Natural killer cell (primary cell): ENCODE measurements around the gene GTSE1. TPM values are rescaled to one million over a fixed set of nuclear protein-coding genes. Genes with fewer than 3 reads are reported as not detected.

ENCODE experiments used
- ATAC-seq, 3 donors: fragments of 150-1000 bp in 2 of 3; fragments of 200-7000 bp in 1 of 3; cut with Tn5 transposase; 1 replicate in 1 of 3; 2 replicates in 2 of 3; pipeline ENCODE4 v1.10.0; 2021; ENCODE audit warnings: mild to moderate bottlenecking in 2 of 3, moderate library complexity in 2 of 3
- DNase-seq, 2 donors: peaks; one replicate each; pipeline versions ENCODE4 v3.0.0 to v3.0.0-alpha.2; 2013 to 2021; ENCODE audit warnings: mixed read lengths in 1 of 2
- H3K27ac ChIP-seq: one replicate; pipeline ENCODE4 v1.5.1; 2013; ENCODE audit warnings: mild to moderate bottlenecking, low read length
- H3K27me3 ChIP-seq: one replicate; pipeline ENCODE4 v1.6.1; 2013; ENCODE audit warnings: low read length; ENCODE audit not compliant: control insufficient read depth, insufficient read depth
- H3K36me3 ChIP-seq: one replicate; pipeline ENCODE4 v1.6.1; 2013; ENCODE audit warnings: low read length; ENCODE audit not compliant: control insufficient read depth, insufficient read depth
- H3K4me1 ChIP-seq: one replicate; pipeline ENCODE4 v1.6.1; 2013; ENCODE audit warnings: low read length; ENCODE audit not compliant: control insufficient read depth, insufficient read depth
- H3K4me3 ChIP-seq: one replicate; pipeline ENCODE4 v1.5.1; 2013; ENCODE audit warnings: low read length
- H3K9me3 ChIP-seq: one replicate; pipeline ENCODE4 v1.6.1; 2013; ENCODE audit warnings: low read length; ENCODE audit not compliant: control insufficient read depth, insufficient read depth
- H3K27ac Mint-ChIP-seq, 2 donors: one replicate each; pipeline ENCODE4 v1.8.0; 2022; ENCODE audit warnings: mild to moderate bottlenecking in 2 of 2, mixed read lengths in 2 of 2, moderate library complexity in 1 of 2
- H3K27me3 Mint-ChIP-seq, 2 donors: one replicate each; pipeline ENCODE4 v1.8.0; 2022; ENCODE audit warnings: low read depth in 2 of 2, mixed read lengths in 2 of 2
- H3K36me3 Mint-ChIP-seq: one replicate; pipeline ENCODE4 v1.8.0; 2022; ENCODE audit warnings: mixed read lengths
- H3K4me1 Mint-ChIP-seq, 2 donors: one replicate each; pipeline ENCODE4 v1.8.0; 2022; ENCODE audit warnings: mixed read lengths in 2 of 2
- H3K4me3 Mint-ChIP-seq: one replicate; pipeline ENCODE4 v1.8.0; 2022; ENCODE audit warnings: mild to moderate bottlenecking, moderate library complexity, mixed read lengths
- H3K9me3 Mint-ChIP-seq, 2 donors: one replicate each; pipeline ENCODE4 v1.8.0; 2022; ENCODE audit warnings: mixed read lengths in 2 of 2
- WGBS: methylation state at CpG from one replicate; pipeline ENCODE4 v1.1.7; 2013; ENCODE audit warnings: missing lambda C conversion rate; ENCODE audit not compliant: insufficient coverage; 5-methylcytosine and 5-hydroxymethylcytosine counted together
- intact Hi-C: fragments of 100-400 bp; cut with micrococcal nuclease; formaldehyde crosslinking; loops from one replicate; pipeline ENCODE4 v1.14.2; 2022
- total RNA-seq, 4 donors: library from RNA; stranded (reverse); fragments of 120-200 nt in 1 of 4; gene quantifications; one replicate each; pipeline versions ENCODE4 v1.2.3 to v1.2.4, GENCODE V29; 2013 to 2022
- TF ChIP-seq, protein P1 (sequence below): fragments of 200-600 bp; IDR thresholded peaks from one replicate; pipeline ENCODE4 v1.8.0; 2022; ENCODE audit warnings: antibody characterized with exemption

GTSE1 gene
- total RNA-seq, 3 donors from 2014 or later (not counting 1 experiment from before 2014, with no cell fraction given): 2.7 to 4.0 (median 2.9) TPM

DNA sequence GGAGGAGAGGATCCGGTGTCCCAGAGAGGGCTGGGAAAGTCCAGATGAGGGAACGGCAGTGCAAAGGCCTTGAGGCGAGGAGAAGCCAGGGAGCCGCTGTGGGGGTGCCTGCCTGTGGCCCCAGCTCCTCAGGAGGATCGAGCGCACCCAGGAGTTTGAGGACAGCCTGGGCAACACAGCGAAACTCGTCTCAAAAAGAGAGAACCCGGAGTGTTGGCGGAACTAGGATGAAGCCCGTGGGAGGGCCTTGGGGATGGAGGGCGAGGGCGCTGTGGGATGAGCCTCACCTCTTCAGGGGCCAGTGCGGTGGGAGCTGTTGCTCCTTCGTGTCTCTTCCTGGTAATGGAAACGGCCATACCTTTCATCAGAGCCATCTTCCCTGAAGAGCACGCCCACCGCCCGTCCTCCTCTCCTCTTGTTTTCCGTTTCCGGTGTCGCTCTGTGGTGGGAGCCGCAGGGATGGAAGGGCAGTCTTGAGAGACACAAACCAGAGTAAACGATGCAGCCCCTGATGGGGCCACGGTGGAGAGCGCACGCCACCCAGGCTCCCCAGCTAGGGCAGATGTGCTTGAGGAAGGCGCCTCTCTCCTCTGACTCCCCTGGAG, 54.6 kb downstream of the GTSE1 start:
- H3K4me1 Mint-ChIP-seq: peaks cover 5 to 7% of the 10 kb centered on the region in 2 donors
- ATAC-seq: no peak
- TF ChIP-seq, protein P1, sequence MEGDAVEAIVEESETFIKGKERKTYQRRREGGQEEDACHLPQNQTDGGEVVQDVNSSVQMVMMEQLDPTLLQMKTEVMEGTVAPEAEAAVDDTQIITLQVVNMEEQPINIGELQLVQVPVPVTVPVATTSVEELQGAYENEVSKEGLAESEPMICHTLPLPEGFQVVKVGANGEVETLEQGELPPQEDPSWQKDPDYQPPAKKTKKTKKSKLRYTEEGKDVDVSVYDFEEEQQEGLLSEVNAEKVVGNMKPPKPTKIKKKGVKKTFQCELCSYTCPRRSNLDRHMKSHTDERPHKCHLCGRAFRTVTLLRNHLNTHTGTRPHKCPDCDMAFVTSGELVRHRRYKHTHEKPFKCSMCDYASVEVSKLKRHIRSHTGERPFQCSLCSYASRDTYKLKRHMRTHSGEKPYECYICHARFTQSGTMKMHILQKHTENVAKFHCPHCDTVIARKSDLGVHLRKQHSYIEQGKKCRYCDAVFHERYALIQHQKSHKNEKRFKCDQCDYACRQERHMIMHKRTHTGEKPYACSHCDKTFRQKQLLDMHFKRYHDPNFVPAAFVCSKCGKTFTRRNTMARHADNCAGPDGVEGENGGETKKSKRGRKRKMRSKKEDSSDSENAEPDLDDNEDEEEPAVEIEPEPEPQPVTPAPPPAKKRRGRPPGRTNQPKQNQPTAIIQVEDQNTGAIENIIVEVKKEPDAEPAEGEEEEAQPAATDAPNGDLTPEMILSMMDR: no peak
- peaks cover 9% of the 10 kb centered on the region for H3K4me1 ChIP-seq
- H3K9me3 Mint-ChIP-seq: no peaks in the 10 kb centered on the region
- no peaks in the 10 kb centered on the region for H3K27me3 ChIP-seq
- intact Hi-C loops: no loop called here
- DNase-seq: no peak
- H3K27me3 Mint-ChIP-seq: no peaks in the 10 kb centered on the region
- no peak overlapping the region for H3K4me3 Mint-ChIP-seq
- 97% methylated on average over 28 of the region's 28 CpGs for WGBS
- no peak overlapping the region for H3K27ac Mint-ChIP-seq
- H3K36me3 ChIP-seq: peaks cover 81% of the 10 kb centered on the region
- H3K27ac ChIP-seq: no peak overlapping the region
- H3K36me3 Mint-ChIP-seq: peaks cover 4% of the 10 kb centered on the region
- no peaks in the 10 kb centered on the region for H3K9me3 ChIP-seq
- no peak overlapping the region for H3K4me3 ChIP-seq

DNA sequence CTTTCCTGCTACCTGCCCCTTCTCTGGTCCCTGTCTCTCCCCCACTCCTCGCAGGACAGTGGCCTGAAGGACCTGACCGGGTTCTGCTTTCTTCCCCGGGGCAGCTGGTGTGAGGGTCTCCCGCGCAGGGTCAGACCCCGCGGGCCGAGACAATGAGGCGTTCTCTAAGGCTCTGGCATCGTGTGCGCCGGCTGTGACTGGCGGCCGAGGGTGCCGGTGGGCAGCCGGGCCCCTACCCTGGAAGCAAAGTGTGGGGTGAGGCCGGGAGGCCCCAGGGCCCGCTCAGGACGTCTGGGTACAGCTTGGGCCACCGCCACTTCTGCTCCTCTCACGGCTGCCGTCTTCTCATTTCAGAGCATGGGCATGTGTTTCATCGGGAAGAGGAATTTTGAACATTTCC, 55.1 kb downstream of the GTSE1 start:
- no peak overlapping the region for H3K4me3 ChIP-seq
- WGBS: 96% methylated on average over 23 of the region's 23 CpGs
- H3K27me3 ChIP-seq: no peaks in the 10 kb centered on the region
- Mint-ChIP-seq H3K9me3 (no peaks in the 10 kb centered on the region), H3K4me3 (no peak overlapping the region), H3K27ac (no peak overlapping the region), H3K4me1 (peaks cover 5 to 7% of the 10 kb centered on the region in 2 donors), H3K27me3 (no peaks in the 10 kb centered on the region), H3K36me3 (no peaks in the 10 kb centered on the region)
- TF ChIP-seq, protein P1: no peak
- no peak for ATAC-seq
- no peaks in the 10 kb centered on the region for H3K9me3 ChIP-seq
- peaks cover 79% of the 10 kb centered on the region for H3K36me3 ChIP-seq
- H3K4me1 ChIP-seq: peaks cover 9% of the 10 kb centered on the region
- no peak for DNase-seq
- no peak overlapping the region for H3K27ac ChIP-seq
- intact Hi-C loops: no loop called here

DNA sequence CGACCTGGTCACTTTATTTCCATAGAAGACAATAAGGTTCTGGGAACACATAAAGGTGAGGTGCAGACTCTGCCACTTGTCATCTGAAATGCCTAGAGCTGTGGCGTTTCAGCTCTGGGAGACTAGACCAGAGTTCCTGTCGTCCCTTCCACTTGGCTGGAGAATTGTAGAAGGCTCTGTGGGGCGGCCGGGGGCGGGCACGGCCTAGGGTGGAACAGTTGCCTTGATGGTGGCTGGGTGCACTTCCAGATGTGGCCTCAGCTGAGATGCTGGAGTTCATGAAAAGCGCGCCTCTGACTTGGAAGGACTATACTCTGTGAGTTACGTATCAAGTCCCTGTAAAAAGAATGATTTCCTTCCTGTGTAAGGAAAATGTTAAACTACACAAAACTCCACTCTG, 55.6 kb downstream of the GTSE1 start:
- intact Hi-C loops: no loop called here
- Histone ChIP-seq H3K9me3 (no peaks in the 10 kb centered on the region), H3K4me3 (no peak overlapping the region), H3K27me3 (no peaks in the 10 kb centered on the region), H3K27ac (no peak overlapping the region), H3K36me3 (peaks cover 78% of the 10 kb centered on the region), H3K4me1 (peaks cover 9% of the 10 kb centered on the region)
- Mint-ChIP-seq H3K27ac (no peak overlapping the region), H3K27me3 (no peaks in the 10 kb centered on the region), H3K9me3 (no peaks in the 10 kb centered on the region), H3K4me1 (peaks cover 5 to 7% of the 10 kb centered on the region in 2 donors), H3K36me3 (no peaks in the 10 kb centered on the region), H3K4me3 (no peak overlapping the region)
- ATAC-seq: no peak
- 96% methylated on average over 10 of the region's 10 CpGs for WGBS
- TF ChIP-seq, protein P1: no peak
- no peak for DNase-seq
